ENCODE data around the gene SCYL2. TPM values are rescaled to one million over a fixed set of nuclear protein-coding genes. Genes with fewer than 3 reads are reported as not detected.

SCYL2 gene
- total and polyA plus RNA-seq, 2 experiments from 2014 or later = 15.0 to 57.5 TPM

- no peak overlapping the region for H3K27ac ChIP-seq (ENCODE audit: low read depth)
- H3K36me3 Mint-ChIP-seq (ENCODE audit: low read depth) = no peaks in the 10 kb centered on the region
- H4K20me1 ChIP-seq (replicated peaks; ENCODE audit: insufficient read depth) = no peaks in the 10 kb centered on the region
- no peaks in the 10 kb centered on the region for H3K9me3 Mint-ChIP-seq
- H3K36me3 ChIP-seq (ENCODE audit: insufficient read depth) = no peaks in the 10 kb centered on the region
- H2AFZ ChIP-seq = no peak overlapping the region
- no peaks in the 10 kb centered on the region; the same call in 2 of the 3 replicates for H3K4me1 Mint-ChIP-seq
- no peaks in the 10 kb centered on the region for H3K27me3 ChIP-seq (ENCODE audit: insufficient read depth)
- peak overlapping the region; percentile 49 for H3K27ac Mint-ChIP-seq
- H3K4me3 Mint-ChIP-seq = no peak overlapping the region
- H3K79me2 ChIP-seq (replicated peaks; ENCODE audit: insufficient read depth) = no peaks in the 10 kb centered on the region
- DNase-seq (ENCODE audit: low spot score) (peak; percentile 75), ATAC-seq (peak; percentile 78)
- no peak for TF ChIP-seq REST (IDR thresholded peaks at IDR 0.05; ENCODE audit: unreplicated experiment)
- no peak for TF ChIP-seq STAT1 (IDR thresholded peaks at IDR 0.05; ENCODE audit: unreplicated experiment)
- peak; percentile 65 to 81 for TF ChIP-seq CTCF (conservative IDR thresholded peaks at IDR 0.05; ENCODE audit: low read depth in 2 of 2)
- no peak overlapping the region for H3K4me3 ChIP-seq
- no peaks in the 10 kb centered on the region for H3K27me3 Mint-ChIP-seq (ENCODE audit: insufficient read depth, low read depth, poor library complexity)
- no peak overlapping the region for H3K4me2 ChIP-seq
- peaks cover 4% of the 10 kb centered on the region; the same call in 1 of the 2 replicates for H3K4me1 ChIP-seq (ENCODE audit: insufficient read depth)
- H3F3A ChIP-seq (replicated peaks; ENCODE audit: low read depth) = no peaks in the 10 kb centered on the region
- no peaks in the 10 kb centered on the region for H3K9me2 ChIP-seq (ENCODE audit: insufficient read depth)
Observed at GRCh38 chr12:100348657-100349454, 81.9 kb downstream of the SCYL2 start.

GRCh38 chr12:100356644-100357223 lies 89.8 kb downstream of the SCYL2 start, which contains the start of gene SLC17A8:
TSS of gene SLC17A8 (plus strand) at chr12:100357074. CDS start at chr12:100357392, 318 bp downstream.
- no peaks in the 10 kb centered on the region for H3K9me2 ChIP-seq (ENCODE audit: insufficient read depth)
- H3K4me2 ChIP-seq = peak within 1 kb of the TSS; percentile 75
- ATAC-seq = peak; percentile 99

More at GRCh38 chr12:100356644-100357223, 89.8 kb downstream of the SCYL2 start, which contains the start of gene SLC17A8:
- Histone ChIP-seq H3K27me3 (ENCODE audit: insufficient read depth) (no peaks in the 10 kb centered on the region), H3K36me3 (ENCODE audit: insufficient read depth) (no peaks in the 10 kb centered on the region), H2AFZ (peak within 1 kb of the TSS; percentile 95), H3F3A (replicated peaks; ENCODE audit: low read depth) (no peaks in the 10 kb centered on the region), H3K79me2 (replicated peaks; ENCODE audit: insufficient read depth) (no peaks in the 10 kb centered on the region), H3K4me1 (ENCODE audit: insufficient read depth) (peaks cover 15% of the 10 kb centered on the region), H3K27ac (ENCODE audit: low read depth) (no peak within 1 kb of the TSS), H4K20me1 (replicated peaks; ENCODE audit: insufficient read depth) (no peaks in the 10 kb centered on the region), H3K4me3 (peak within 1 kb of the TSS; percentile 33)
- H3K27ac Mint-ChIP-seq = no peak within 1 kb of the TSS
- DNase-seq (ENCODE audit: low spot score) = peak; percentile 77
- no peaks in the 10 kb centered on the region for H3K36me3 Mint-ChIP-seq (ENCODE audit: low read depth)
- peak within 1 kb of the TSS; percentile 49 for H3K4me3 Mint-ChIP-seq
- H3K9me3 Mint-ChIP-seq = no peaks in the 10 kb centered on the region
- peaks cover 21% of the 10 kb centered on the region; the same call in 2 of the 3 replicates for H3K4me1 Mint-ChIP-seq
- TF ChIP-seq CREB1 (CRISPR knock-in tag; IDR thresholded peaks at IDR 0.05; ENCODE audit: low read depth) (no peak), NANOG (IDR thresholded peaks at IDR 0.05; ENCODE audit: borderline replicate concordance) (no peak), EZH2phosphoT487 (IDR thresholded peaks at IDR 0.05; ENCODE audit: unreplicated experiment) (no peak), ZNF462 (CRISPR knock-in tag; IDR thresholded peaks at IDR 0.05) (no peak), POLR2AphosphoS5 (IDR thresholded peaks at IDR 0.05; ENCODE audit: low read depth) (no peak), ZNF331 (CRISPR knock-in tag; IDR thresholded peaks at IDR 0.05; ENCODE audit: low read depth) (no peak)
- H3K27me3 Mint-ChIP-seq (ENCODE audit: insufficient read depth, low read depth, poor library complexity) = peaks cover 4% of the 10 kb centered on the region

Data from GM23338 (cell line).